Keratinocyte (primary cell): ENCODE measurements around the gene MSX2. TPM values are rescaled to one million over a fixed set of nuclear protein-coding genes. Genes with fewer than 3 reads are reported as not detected.

Experiments
- DNase-seq: peaks from one replicate; pipeline ENCODE4 v3.0.0-alpha.2; 2011; ENCODE audit warnings: low read depth, missing footprints, low spot score
- FAIRE-seq: peaks from 2 replicates; lab custom pipeline; 2011; peaks lifted over from hg19 to GRCh38; lab: Jason Lieb, UNC
- H2AFZ ChIP-seq: 2 replicates; pipeline ENCODE4 v1.6.0; 2012; ENCODE audit warnings: low read length, control low read depth, inconsistent platforms; ENCODE audit not compliant: control insufficient read depth
- H3K27ac ChIP-seq: 2 replicates; pipeline ENCODE4 v1.5.1; 2011; ENCODE audit warnings: low read length; ENCODE audit not compliant: control insufficient read depth, insufficient read depth
- H3K27me3 ChIP-seq: 3 replicates; pipeline ENCODE4 v1.6.0; 2011; ENCODE audit warnings: low read length; ENCODE audit not compliant: control insufficient read depth, insufficient read depth; ENCODE audit errors: extremely low read depth
- H3K36me3 ChIP-seq, 2 experiments: 2 replicates in 1 of 2; 3 replicates in 1 of 2; pipeline ENCODE4 v1.5.1; 2011; ENCODE audit warnings: low read length in 2 of 2, mild to moderate bottlenecking in 1 of 2; ENCODE audit not compliant: control insufficient read depth in 2 of 2, insufficient read depth in 2 of 2; ENCODE audit errors: extremely low read depth in 1 of 2
- H3K4me1 ChIP-seq: 3 replicates; pipeline ENCODE4 v1.5.1; 2011; ENCODE audit warnings: low read length; ENCODE audit not compliant: control insufficient read depth, insufficient read depth; ENCODE audit errors: extremely low read depth
- H3K4me2 ChIP-seq: 3 replicates; pipeline ENCODE4 v1.6.0; 2011; ENCODE audit warnings: low read depth, low read length; ENCODE audit not compliant: control insufficient read depth, insufficient read depth; ENCODE audit errors: extremely low read depth
- H3K4me3 ChIP-seq, 3 experiments: fragments of 200-600 bp in 1 of 3; sonication (generic) in 1 of 3; 2 replicates in 2 of 3; 3 replicates in 1 of 3; pipeline ENCODE4 v1.5.1; 2011 to 2016; ENCODE audit warnings: low read length in 3 of 3, mild to moderate bottlenecking in 3 of 3, control low read depth in 2 of 3, inconsistent platforms in 1 of 3, low read depth in 1 of 3, mixed read lengths in 1 of 3, mixed run types in 1 of 3, moderate library complexity in 1 of 3; ENCODE audit not compliant: control insufficient read depth in 2 of 3, insufficient read depth in 2 of 3; ENCODE audit errors: extremely low read depth in 1 of 3
- H3K79me2 ChIP-seq: 2 replicates; pipeline ENCODE4 v1.6.0; 2012; ENCODE audit warnings: low read length; ENCODE audit not compliant: control insufficient read depth, insufficient read depth
- H3K9ac ChIP-seq: 3 replicates; pipeline ENCODE4 v1.6.0; 2011; ENCODE audit warnings: low read length; ENCODE audit not compliant: control insufficient read depth, insufficient read depth; ENCODE audit errors: extremely low read depth
- H3K9me1 ChIP-seq: 3 replicates; pipeline ENCODE4 v1.6.0; 2011; ENCODE audit warnings: low read length; ENCODE audit not compliant: control insufficient read depth, insufficient read depth; ENCODE audit errors: extremely low read depth
- H3K9me3 ChIP-seq: 2 replicates; pipeline ENCODE4 v1.5.1; 2012; ENCODE audit warnings: low read depth, low read length; ENCODE audit not compliant: control insufficient read depth
- H4K20me1 ChIP-seq: 3 replicates; pipeline ENCODE4 v1.6.0; 2011; ENCODE audit warnings: low read length; ENCODE audit not compliant: control insufficient read depth, insufficient read depth; ENCODE audit errors: extremely low read depth
- EZH2 ChIP-seq: IDR thresholded peaks from one replicate; pipeline ENCODE4 v1.6.1; 2012; ENCODE audit warnings: inconsistent platforms, mild to moderate bottlenecking, low read length, moderate library complexity
- dilution Hi-C: fragments of 300-500 bp; cut with MboI; formaldehyde crosslinking; loops from one replicate; pipeline ENCODE4 v1.7.0; 2020; ENCODE audit warnings: low sequenced_read_pairs; ENCODE audit not compliant: extremely low pct_ligation_motif_present
- polyA plus RNA-seq, 5 experiments: library from polyadenylated mRNA; depleted of rRNA in 3 of 5; stranded (reverse) in 3 of 5; stranded (forward) in 1 of 5; unstranded in 1 of 5; fragments of >200 nt; gene quantifications; 1 replicate in 1 of 5; 2 replicates in 3 of 5; 3 replicates in 1 of 5; pipeline versions ENCODE4 v1.2.1 to v1.2.3, GENCODE V29; 2011 to 2012; ENCODE audit warnings: missing spikeins in 2 of 5, low read depth in 1 of 5, low replicate concordance in 1 of 5
- TF ChIP-seq, protein P1 (sequence below), 3 experiments: IDR thresholded peaks in 1 of 3; conservative IDR thresholded peaks in 1 of 3; optimal IDR thresholded peaks in 1 of 3; 2 replicates in 2 of 3; 3 replicates in 1 of 3; pipeline versions ENCODE3 to v1.5.1; 2011; ENCODE audit warnings: low read length in 3 of 3, mild to moderate bottlenecking in 3 of 3, moderate library complexity in 2 of 3, control low read depth in 1 of 3, inconsistent platforms in 1 of 3; ENCODE audit not compliant: insufficient read depth in 2 of 3; ENCODE audit errors: extremely low read depth in 1 of 3

The MSX2 gene
- polyA plus RNA-seq, 1 donor (not counting 4 experiments of a cell fraction or from before 2014, with no cell fraction given), result 2.7 TPM

DNA sequence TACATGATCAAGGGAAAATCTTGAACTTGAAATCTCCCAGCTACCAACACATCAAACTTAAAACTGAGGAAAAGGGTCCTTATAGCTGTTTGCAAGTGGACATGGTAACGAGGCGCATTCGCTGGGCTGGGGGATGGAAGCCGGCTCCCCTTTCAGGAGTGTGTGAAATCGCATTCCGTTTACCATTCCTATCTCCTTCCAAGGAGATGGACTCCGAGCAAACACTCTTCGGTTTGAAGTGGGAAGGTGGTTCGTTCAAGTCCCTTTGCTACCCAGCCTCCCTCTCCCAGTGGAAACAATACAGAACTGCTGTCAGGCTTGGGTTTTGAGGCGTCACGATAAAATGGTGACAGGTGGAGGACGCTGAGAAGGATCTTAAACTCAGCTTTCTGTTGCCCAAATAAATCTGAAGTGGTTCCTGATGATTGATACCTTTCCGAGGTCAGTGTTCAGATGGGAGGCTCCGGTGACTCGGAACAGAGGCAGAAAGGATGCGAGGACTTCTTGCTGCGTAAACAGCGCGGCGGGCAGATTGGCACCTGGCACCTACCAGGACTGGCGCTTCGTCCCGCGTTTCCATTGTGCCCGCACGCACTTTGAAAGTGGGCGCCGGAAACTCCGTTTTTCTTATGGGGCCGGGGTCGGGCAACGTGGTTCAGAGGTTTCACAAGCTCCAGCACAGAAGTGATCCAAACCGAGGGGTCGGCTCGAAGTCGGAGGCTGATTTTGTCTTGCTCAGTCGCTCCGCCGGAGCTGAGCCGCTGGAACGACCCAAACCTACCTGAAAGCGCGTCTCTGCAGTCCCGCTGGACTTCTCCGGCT lies 7.0 kb downstream of the MSX2 start:
- no peak overlapping the region for H2AFZ ChIP-seq

DNA sequence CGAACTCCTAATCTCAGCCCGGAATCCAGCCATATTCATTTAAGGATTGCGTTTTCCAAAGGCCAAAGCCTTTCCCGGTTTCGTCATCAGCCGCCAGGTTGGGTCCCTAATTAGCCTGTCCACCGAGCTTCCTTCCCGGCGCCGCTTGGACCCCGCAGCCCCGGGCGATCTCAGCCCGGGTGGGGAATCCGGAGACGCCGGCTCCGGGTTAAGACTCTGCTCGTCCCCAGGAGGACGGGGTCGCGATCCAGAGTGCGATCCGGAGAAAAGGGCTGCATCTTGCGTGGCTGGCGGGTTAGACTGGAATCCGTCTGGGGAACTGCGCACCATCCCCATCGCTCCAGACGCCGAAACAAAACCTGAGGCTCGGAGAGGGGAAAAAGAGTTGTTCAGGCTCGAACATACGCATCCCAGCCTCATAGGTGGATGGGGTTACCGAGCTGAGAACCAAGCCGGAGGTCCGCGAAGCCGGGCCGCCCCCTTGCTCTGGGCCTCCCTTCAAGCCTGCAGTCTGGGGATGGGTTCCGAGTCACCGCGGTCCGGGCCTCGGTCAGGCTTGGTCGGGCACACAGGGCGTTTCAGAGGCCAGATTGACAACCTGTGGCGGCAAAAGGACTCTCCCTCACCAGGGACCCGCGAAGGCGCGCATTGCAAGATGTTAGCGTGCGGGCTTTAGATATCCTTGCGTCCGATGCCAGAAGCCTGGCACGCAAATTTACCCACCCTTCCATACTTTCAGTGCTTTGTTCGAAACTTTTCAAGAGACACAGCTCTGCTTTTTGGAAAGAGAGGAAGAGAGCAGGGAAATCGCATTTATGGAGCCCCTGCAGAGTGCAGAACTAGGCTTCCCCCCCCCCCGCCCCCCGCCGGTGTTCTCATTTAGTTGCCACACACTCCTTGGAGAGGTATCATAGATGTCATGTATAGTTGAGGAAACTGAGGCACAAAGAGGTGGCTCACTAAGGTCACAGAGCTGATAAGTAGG lies 7.9 kb downstream of the MSX2 start:
- Histone ChIP-seq H3K79me2 (no peaks in the 10 kb centered on the region), H3K27ac (no peak overlapping the region), H4K20me1 (no peaks in the 10 kb centered on the region), H3K36me3 (peaks cover 0 to 2% of the 10 kb centered on the region in 2 experiments), H3K4me1 (peaks cover 5% of the 10 kb centered on the region), H3K9ac (no peak overlapping the region), H3K4me3 (no peak overlapping the region), H2AFZ (no peak overlapping the region), H3K9me1 (no peaks in the 10 kb centered on the region), H3K27me3 (peaks cover 30% of the 10 kb centered on the region), H3K4me2 (no peak overlapping the region), H3K9me3 (no peaks in the 10 kb centered on the region)
- TF ChIP-seq, protein P1, sequence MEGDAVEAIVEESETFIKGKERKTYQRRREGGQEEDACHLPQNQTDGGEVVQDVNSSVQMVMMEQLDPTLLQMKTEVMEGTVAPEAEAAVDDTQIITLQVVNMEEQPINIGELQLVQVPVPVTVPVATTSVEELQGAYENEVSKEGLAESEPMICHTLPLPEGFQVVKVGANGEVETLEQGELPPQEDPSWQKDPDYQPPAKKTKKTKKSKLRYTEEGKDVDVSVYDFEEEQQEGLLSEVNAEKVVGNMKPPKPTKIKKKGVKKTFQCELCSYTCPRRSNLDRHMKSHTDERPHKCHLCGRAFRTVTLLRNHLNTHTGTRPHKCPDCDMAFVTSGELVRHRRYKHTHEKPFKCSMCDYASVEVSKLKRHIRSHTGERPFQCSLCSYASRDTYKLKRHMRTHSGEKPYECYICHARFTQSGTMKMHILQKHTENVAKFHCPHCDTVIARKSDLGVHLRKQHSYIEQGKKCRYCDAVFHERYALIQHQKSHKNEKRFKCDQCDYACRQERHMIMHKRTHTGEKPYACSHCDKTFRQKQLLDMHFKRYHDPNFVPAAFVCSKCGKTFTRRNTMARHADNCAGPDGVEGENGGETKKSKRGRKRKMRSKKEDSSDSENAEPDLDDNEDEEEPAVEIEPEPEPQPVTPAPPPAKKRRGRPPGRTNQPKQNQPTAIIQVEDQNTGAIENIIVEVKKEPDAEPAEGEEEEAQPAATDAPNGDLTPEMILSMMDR (optimal IDR thresholded peaks at IDR 0.05 in 1 of 3, IDR thresholded peaks at IDR 0.05 in 1 of 3, conservative IDR thresholded peaks at IDR 0.05 in 1 of 3; ENCODE audit: extremely low read depth in 1 of 3, insufficient read depth in 2 of 3, low read length in 3 of 3), result no peak
- TF ChIP-seq EZH2, result no peak
- DNase-seq, result no peak
- no peak for FAIRE-seq
- dilution Hi-C loops, result no loop called here

More for the DNA sequence above, 7.0 kb downstream of the MSX2 start:
- H3K4me2 ChIP-seq, result no peak overlapping the region
- no peak for TF ChIP-seq EZH2
- TF ChIP-seq, protein P1 (optimal IDR thresholded peaks at IDR 0.05 in 1 of 3, IDR thresholded peaks at IDR 0.05 in 1 of 3, conservative IDR thresholded peaks at IDR 0.05 in 1 of 3; ENCODE audit: extremely low read depth in 1 of 3, insufficient read depth in 2 of 3, low read length in 3 of 3), result no peak
- dilution Hi-C loops, result no loop called here
- no peak overlapping the region for H3K9ac ChIP-seq
- H4K20me1 ChIP-seq, result no peaks in the 10 kb centered on the region
- DNase-seq (no peak), FAIRE-seq (no peak)
- no peaks in the 10 kb centered on the region for H3K9me3 ChIP-seq
- H3K27me3 ChIP-seq, result peaks cover 30% of the 10 kb centered on the region
- H3K36me3 ChIP-seq, result peaks cover 0 to 2% of the 10 kb centered on the region in 2 experiments
- no peaks in the 10 kb centered on the region for H3K79me2 ChIP-seq
- H3K4me1 ChIP-seq, result peaks cover 5% of the 10 kb centered on the region
- H3K9me1 ChIP-seq, result no peaks in the 10 kb centered on the region
- no peak overlapping the region for H3K4me3 ChIP-seq
- H3K27ac ChIP-seq, result no peak overlapping the region
